Fibroblast of skin of scalp (primary cell): ENCODE results near the gene BRD1.
"Not testable (repeated sequence)": the region's sequence is repeated elsewhere in the genome, so short reads cannot be mapped to it uniquely, and the experiment has no call there.

Experiments used
- DNase-seq: peaks from one replicate; pipeline ENCODE4 v3.0.0-alpha.2; 2013

The BRD1 gene

DNA sequence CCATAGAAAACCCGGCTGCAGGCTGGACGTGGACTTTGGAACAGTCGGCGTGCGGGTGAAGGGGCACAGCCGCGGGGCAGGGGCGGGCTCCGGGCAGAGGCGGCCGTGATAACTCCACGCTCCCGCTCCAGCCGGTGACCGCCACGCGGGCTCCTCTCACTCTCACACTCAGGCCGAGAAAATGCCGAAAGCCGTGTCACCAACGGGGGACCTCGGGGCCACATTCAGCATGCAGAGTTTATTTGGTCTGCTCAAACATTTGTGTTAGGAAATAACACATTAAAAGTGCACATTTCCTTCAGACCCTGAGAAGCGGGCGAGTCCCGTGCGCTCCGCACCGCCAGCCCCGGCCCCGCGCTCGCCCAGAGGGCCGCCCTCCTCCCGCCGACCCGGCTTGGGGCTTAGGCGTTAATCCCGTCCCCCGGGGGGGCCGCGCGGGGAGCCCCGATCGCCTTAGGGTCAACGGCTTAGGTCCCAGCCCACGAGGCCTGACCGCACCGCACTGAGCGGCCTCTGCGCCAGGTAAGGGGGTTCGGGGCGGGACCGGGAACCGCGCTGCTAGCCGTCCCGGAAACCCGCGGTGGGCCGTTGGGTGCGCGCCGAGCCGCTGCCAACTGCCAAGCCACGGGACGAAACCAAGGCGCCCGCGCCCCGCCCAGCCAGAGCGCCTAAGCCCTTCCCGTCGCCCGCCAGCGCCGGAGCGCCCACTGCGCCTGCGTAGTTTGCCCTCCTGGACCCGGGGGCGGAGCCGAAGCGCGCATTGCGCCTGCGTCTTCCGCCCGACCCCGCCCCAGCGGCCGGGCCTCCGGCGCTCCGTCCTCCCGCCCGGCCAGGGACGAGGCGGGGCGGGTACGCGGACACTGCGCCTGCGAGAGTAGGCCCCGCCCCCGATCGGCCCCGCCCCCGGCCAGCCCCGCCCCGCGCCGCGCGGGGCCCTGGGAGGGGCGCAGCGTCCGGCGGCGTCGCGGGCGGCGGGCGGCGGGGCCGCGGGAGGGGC is 25.5 kb upstream of the BRD1 start, which contains the start of gene ZBED4:
Gene ZBED4 (plus strand): TSS at position 947 of the 997 bp plus-strand sequence. CDS start 29,819 bp downstream, outside the sequence.
- peak; percentile 97 for DNase-seq

GRCh38 chr22:49852568-49852897 is 24.9 kb upstream of the BRD1 start:
- DNase-seq = not testable (repeated sequence)

DNA sequence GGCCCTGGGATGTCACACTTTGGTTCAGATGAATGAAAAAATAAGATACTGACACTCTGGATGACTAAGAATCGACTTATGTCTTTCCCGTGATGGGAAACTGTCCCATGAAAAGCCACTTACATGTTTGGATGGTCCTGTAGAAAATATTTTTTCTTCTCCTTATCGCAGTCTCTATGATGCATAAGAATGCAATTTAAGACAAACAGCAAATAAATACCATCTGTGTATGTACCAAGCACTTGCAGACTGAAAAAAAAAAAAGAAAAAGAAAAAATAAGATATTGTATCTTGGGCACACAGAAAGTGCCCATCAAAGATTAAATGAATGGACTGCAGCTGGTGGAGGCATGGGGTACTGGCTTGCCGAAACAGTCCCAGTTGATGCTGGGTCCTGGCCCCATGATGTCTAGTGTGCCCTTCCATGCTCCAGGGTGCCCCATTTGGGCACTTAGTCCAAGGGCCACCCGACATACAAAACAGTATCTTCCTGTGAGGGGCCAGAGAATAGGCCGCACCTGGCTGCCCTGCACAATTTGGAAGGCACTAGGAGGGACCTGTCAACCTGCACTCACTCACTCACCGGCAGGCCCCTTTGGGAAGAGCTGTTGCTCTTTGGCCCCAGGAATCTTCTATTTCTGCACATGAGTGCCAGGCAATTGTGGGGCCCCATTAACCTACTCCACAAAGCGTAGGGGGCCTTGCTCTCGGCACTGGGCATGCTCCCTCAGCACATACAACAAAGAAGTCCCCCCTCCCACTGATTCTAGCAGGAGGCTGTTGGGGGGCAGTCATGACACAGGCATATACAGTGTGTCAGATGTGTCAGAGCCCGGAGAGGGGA is 23.5 kb upstream of the BRD1 start:
- no peak for DNase-seq

GRCh38 chr22:49850021-49850911 is 22.6 kb upstream of the BRD1 start:
- DNase-seq = no peak

GRCh38 chr22:49849161-49850020 is 21.7 kb upstream of the BRD1 start:
- DNase-seq = no peak

DNA sequence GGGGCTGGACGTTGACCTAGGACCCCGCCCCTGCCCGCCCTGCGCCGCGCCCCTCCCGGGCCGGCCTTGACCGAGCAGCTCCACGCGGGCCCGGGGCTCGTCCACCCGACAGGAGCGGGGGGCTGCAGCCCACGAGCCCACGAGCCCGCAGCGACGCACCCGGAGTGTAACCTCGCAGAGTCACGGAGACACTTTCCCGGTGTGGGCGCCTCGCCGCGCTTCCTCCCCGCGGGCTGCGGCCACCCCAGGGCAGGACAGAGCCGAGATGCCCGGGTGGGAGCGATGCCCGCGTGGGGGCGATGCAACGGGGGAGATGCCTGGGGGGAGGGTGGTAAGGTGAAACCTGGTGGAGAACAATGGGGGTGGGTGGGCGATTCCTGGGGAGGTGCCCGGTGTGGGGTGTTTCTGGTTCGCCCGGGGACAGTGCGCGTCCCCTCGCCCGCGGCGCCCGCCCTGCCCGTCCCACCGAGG is 21.1 kb upstream of the BRD1 start:
- no peak for DNase-seq

- DNase-seq = no peak
These were observed 20.3 kb upstream of the BRD1 start for GRCh38 chr22:49847751-49848689.

GRCh38 chr22:49845666-49846459 is 18.2 kb upstream of the BRD1 start:
- DNase-seq = no peak

DNA sequence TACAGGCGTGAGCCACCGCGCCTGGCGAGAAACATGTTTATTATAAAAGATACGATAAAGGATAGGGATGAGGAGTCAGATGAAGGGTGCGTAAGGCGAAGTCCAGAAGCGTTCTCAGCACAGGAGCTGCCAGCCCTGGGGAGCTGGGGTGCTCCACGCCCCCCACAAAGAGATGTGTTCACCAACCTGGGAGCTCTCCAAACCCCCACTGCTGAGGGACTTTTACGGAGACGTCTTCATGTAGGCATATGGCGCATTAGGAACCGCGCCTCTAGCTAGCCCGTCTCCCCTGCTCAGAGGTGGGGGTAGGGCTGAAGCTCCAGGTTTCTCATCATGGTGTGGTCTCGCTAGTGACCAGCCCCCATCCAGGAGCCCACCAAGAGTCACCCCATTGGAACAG is 17.6 kb upstream of the BRD1 start:
- DNase-seq = no peak

DNA sequence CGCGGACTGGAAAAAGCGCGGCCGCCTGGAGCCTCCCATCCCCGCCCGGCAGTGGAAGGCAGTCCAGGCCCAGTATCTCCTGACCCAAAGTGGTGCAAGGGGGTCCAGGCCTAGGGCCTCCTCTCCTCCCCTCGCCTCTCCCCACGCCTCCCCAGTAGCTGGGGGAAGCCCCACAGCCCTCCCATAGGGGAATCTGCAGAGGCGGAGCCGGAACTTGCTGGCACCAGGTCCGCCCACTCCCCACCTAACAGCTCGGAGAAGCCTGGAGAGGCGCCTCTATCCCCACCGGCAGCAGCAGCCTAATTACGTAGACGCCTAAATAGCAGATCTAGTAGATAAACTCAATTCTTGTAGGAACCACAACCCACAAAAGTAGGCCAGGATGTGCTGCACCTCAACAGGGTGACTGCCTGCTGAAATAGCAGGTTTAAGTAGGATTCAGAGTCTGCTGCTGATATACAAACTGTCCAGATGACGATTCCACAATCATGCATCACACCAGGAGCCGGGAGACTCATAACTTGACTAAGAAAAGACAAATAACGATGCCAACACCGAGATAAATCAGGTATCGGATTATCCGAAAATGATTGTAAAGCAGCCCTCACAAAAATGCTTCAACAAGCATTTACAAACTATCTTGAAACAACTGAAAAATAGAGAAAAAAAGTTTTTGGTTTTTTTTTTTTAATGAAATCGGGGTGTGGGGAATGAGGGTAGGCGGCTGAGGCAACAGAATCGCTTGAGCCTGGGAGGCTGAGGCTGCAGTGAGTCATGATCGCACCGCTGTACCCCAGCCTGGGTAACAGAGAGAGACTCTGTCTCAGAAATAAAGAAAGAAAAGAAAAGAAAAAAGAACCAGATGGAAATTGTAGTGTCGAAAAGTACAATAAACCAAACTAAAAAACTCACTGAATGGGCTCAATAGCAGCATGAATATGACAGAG is 11.4 kb upstream of the BRD1 start:
- DNase-seq = no peak

- no peak for DNase-seq
These were observed 5.8 kb upstream of the BRD1 start for GRCh38 chr22:49833340-49834007.

GRCh38 chr22:49829044-49829853 is 1.6 kb upstream of the BRD1 start:
- DNase-seq = no peak

DNA sequence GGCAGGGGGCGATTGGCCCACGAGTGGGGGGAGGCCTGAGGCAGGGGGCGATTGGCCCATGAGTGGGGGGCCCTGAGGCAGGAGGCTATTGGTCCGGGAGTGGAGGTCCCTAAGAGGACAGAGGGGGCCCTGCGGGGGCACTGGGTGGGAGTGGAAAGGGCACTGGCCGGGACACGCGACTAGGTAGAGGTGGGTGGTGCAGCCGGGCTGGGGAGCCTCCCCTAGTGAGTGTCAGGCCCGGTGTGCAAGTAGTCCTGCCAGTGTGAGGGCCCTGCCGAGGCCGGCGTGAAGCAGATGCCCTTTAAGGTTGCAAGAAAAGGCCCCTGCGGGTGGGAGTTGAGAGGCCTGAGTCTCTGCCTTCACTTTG is 909 bp upstream of the BRD1 start:
- DNase-seq = no peak

GRCh38 chr22:49827271-49827852 is 311 bp downstream of the BRD1 start:
- peak; percentile 32 for DNase-seq

DNA sequence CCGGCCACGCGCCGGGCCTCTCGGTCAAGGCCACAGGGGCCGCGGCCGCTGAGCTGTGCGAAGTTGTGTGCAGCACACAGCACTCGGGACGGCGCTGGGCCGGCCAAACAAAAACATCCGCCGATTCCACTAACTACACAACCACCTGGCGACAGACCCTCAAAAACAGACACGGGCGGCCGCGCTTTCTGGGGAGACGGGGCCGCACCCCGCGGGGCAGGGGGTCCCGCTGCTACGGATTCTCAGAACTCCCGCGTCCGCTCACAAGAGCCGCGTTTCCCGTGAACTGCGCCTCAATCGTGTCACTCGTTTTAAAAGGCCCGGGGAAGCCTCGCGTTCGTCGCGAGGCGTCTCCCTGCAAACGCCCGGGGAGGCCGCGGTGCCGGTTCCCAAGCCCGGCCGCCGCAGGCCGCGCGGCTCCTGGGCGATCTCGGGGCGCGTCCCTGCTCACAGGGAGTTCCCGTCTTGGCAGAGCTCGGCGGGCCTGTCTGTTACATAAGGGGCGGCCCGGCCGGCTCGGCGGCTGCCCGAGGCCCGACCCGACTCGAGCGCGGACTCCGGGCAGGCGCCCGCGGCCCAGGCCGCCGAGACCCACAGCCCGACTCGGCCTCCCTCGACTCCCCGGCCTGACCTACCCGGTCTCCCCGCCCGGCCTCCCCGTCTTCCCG is 936 bp downstream of the BRD1 start:
- DNase-seq = peak; percentile 25
